AG04449 (cell line): ENCODE data around the gene EIF3I.

Experiments used
- CTCF ChIA-PET: fragments of 350-600 bp; formaldehyde crosslinking; extraction: SDS; loops from one replicate; lab custom pipeline; 2021; ENCODE audit warnings: antibody characterized with exemption; lab: Yijun Ruan, JAX
- POLR2A ChIA-PET: fragments of 400-600, 350-600 bp; formaldehyde crosslinking; extraction: SDS; loops from one replicate; lab custom pipeline; 2020; ENCODE audit warnings: antibody characterized with exemption, inconsistent platforms; lab: Yijun Ruan, JAX
- DNase-seq: peaks from one replicate; pipeline ENCODE4 v3.0.0-alpha.2; 2010; ENCODE audit warnings: low read depth, low spot score
- H3K4me3 ChIP-seq: 2 replicates; pipeline ENCODE4 v1.5.1; 2011; ENCODE audit warnings: low read depth, mild to moderate bottlenecking, control low read depth, low read length
- CTCF ChIP-seq: IDR thresholded peaks from one replicate; pipeline ENCODE4 v1.5.1; 2011; ENCODE audit warnings: mild to moderate bottlenecking, moderate library complexity, low read length, control low read depth, inconsistent platforms; ENCODE audit not compliant: insufficient read depth; ENCODE audit errors: missing control alignments

Gene EIF3I

GRCh38 chr1:32247983-32248889 lies 26.0 kb downstream of the EIF3I start:
- no peak overlapping the region for H3K4me3 ChIP-seq
- ChIA-PET POLR2A (interaction anchor here (0.9 kb wide), 2 partner anchors 12 to 87 kb away, joined by 3 to 5 read pairs; partner anchors contain the start of gene MARCKSL1), CTCF (interaction anchor here (0.7 to 5.1 kb wide), 25 partner anchors 9 to 105 kb away, joined by 3 to 47 read pairs (median 5); partner anchors contain the start of gene CCDC28B)
- no peak for DNase-seq
- TF ChIP-seq CTCF, result peak; percentile 92

GRCh38 chr1:32249831-32250525 lies 27.8 kb downstream of the EIF3I start:
- no peak for DNase-seq
- no peak overlapping the region for H3K4me3 ChIP-seq
- POLR2A ChIA-PET, result interaction anchor here (0.6 kb wide), 1 partner anchor 81 kb away, joined by 4 read pairs; no protein-coding TSS in a partner anchor
- no peak for TF ChIP-seq CTCF
- CTCF ChIA-PET, result interaction anchor here (1.0 to 5.1 kb wide), 4 partner anchors 11 to 73 kb away, joined by 3 to 47 read pairs (median 28); no protein-coding TSS in a partner anchor

- CTCF ChIA-PET, result interaction anchor here (1.1 to 5.1 kb wide), 3 partner anchors 12 to 34 kb away, joined by 3 to 47 read pairs (median 4); no protein-coding TSS in a partner anchor
- DNase-seq, result no peak
- POLR2A ChIA-PET, result no interaction called here
Observed at GRCh38 chr1:32250893-32251716, 28.9 kb downstream of the EIF3I start, which contains the start of gene LCK. Gene LCK (plus strand): TSS chr1:32251265. CDS start chr1:32274330, 23,065 bp downstream.

GRCh38 chr1:32255072-32256071 lies 33.2 kb downstream of the EIF3I start:
- DNase-seq, result no peak
- CTCF ChIA-PET, result interaction anchor here (1.5 to 1.6 kb wide), 2 partner anchors 15 to 40 kb away, joined by 4 to 5 read pairs; no protein-coding TSS in a partner anchor
- H3K4me3 ChIP-seq, result no peak overlapping the region
- POLR2A ChIA-PET, result no interaction called here
- TF ChIP-seq CTCF, result no peak

More at GRCh38 chr1:32250893-32251716, 28.9 kb downstream of the EIF3I start, which contains the start of gene LCK:
- TF ChIP-seq CTCF, result no peak
- no peak within 1 kb of the TSS for H3K4me3 ChIP-seq
